Prostate gland (tissue), 2 donors: ENCODE measurements around the gene C4orf33. TPM values are rescaled to one million over a fixed set of nuclear protein-coding genes. Genes with fewer than 3 reads are reported as not detected.
"Not testable (repeated sequence)": the region's sequence is repeated elsewhere in the genome, so short reads cannot be mapped to it uniquely, and the experiment has no call there.

Experiments used
- DNase-seq: peaks from one replicate; pipeline ENCODE4 v3.0.0-alpha.2; 2019; ENCODE audit warnings: low spot score
- H3K27ac ChIP-seq, 2 donors: fragments of 200-600 bp; sonication (generic); 2 replicates each; pipeline ENCODE4 v1.5.1; 2017 to 2019
- H3K27me3 ChIP-seq: fragments of 200-600 bp; sonication (generic); replicated peaks from 2 replicates; pipeline ENCODE4 v1.5.1; 2019; ENCODE audit not compliant: insufficient read depth
- H3K36me3 ChIP-seq, 2 donors: fragments of 200-600 bp; sonication (generic); 1 replicate in 1 of 2; 2 replicates in 1 of 2; pipeline versions ENCODE4 v1.5.1 to v1.8.1; 2017 to 2019
- H3K4me1 ChIP-seq: fragments of 200-600 bp; sonication (generic); replicated peaks from 2 replicates; pipeline ENCODE4 v1.5.1; 2019
- H3K4me3 ChIP-seq, 2 donors: fragments of 200-600 bp; sonication (generic); 2 replicates each; pipeline ENCODE4 v1.5.1; 2017 to 2019
- H3K9me3 ChIP-seq: fragments of 200-600 bp; sonication (generic); 2 replicates; pipeline ENCODE4 v1.5.1; 2017
- CTCF ChIP-seq, 4 experiments: fragments of 200-600 bp in 2 of 4; fragments of 450-650 bp in 2 of 4; sonication (generic) in 2 of 4; IDR thresholded peaks; 1 replicate in 3 of 4; 2 replicates in 1 of 4; pipeline ENCODE4 v1.5.1; 2016 to 2019; ENCODE audit warnings: antibody characterized with exemption in 4 of 4, mild to moderate bottlenecking in 2 of 4, moderate library complexity in 2 of 4
- POLR2A ChIP-seq: fragments of 450-650 bp; IDR thresholded peaks from one replicate; pipeline ENCODE4 v1.6.1; 2016; ENCODE audit warnings: antibody characterized with exemption, mild to moderate bottlenecking
- POLR2AphosphoS5 ChIP-seq: sonication (generic); formaldehyde crosslinking; IDR thresholded peaks from one replicate; pipeline ENCODE4 v1.6.1; 2017; ENCODE audit warnings: antibody characterized with exemption
- WGBS: methylation state at CpG from one replicate; pipeline ENCODE4 v1.1.5; 2018; 5-methylcytosine and 5-hydroxymethylcytosine counted together
- intact Hi-C: fragments of 100-400 bp; cut with DNase I; formaldehyde crosslinking; loops from one replicate; pipeline ENCODE4 v1.14.2; 2022
- total RNA-seq, 2 donors: library from RNA; depleted of rRNA; stranded (reverse); fragments of >200 nt; gene quantifications; one replicate each; pipeline ENCODE4 v1.1.0, GENCODE V29; 2016

The C4orf33 gene
- total RNA-seq, 2 donors from 2014 or later: 12.1 to 15.2 TPM

GRCh38 chr4:129117705-129118104 is 21.8 kb downstream of the C4orf33 start:
- DNase-seq: no peak
- no peak for TF ChIP-seq POLR2A
- TF ChIP-seq POLR2AphosphoS5: no peak
- TF ChIP-seq CTCF (IDR thresholded peaks at IDR 0.05): no peak
- H3K4me1 ChIP-seq: no peaks in the 10 kb centered on the region
- WGBS: 97% methylated on average over 5 of the region's 5 CpGs
- intact Hi-C loops: no loop called here
- H3K36me3 ChIP-seq: no peaks in the 10 kb centered on the region
- no peaks in the 10 kb centered on the region for H3K27me3 ChIP-seq
- no peaks in the 10 kb centered on the region for H3K9me3 ChIP-seq
- no peak overlapping the region for H3K4me3 ChIP-seq
- H3K27ac ChIP-seq: no peak overlapping the region

DNA sequence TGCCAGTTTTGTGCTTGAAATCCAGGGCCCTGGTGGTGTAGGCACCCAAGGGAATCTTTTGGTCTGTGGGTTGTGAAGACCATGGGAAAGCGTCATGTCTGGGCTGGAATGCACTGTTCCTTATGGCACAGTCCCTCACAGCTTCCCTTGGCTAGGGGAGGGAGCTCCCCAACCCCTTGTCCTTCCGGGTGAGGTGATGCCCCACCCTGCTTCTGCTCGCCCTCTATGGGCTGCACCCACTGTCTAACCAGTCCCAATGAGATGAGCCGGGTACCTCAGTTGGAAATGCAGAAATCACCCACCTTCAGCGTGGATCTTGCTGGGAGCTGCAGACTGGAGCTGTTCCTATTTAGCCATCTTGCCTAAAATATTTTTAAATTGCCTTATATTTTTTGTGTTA is 30.7 kb downstream of the C4orf33 start:
- H3K4me1 ChIP-seq, H3K36me3 ChIP-seq, H3K9me3 ChIP-seq, DNase-seq, H3K27ac ChIP-seq, H3K4me3 ChIP-seq, intact Hi-C loops, H3K27me3 ChIP-seq: not testable (repeated sequence)
- 91% methylated on average over 5 of the region's 5 CpGs for WGBS

GRCh38 chr4:129129143-129129542 is 33.2 kb downstream of the C4orf33 start:
- no peaks in the 10 kb centered on the region for H3K9me3 ChIP-seq
- DNase-seq: no peak
- H3K27ac ChIP-seq: no peak overlapping the region
- 69% methylated on average over 2 of the region's 2 CpGs for WGBS
- intact Hi-C loops: no loop called here
- H3K4me3 ChIP-seq: no peak overlapping the region
- H3K27me3 ChIP-seq: no peaks in the 10 kb centered on the region
- TF ChIP-seq CTCF (IDR thresholded peaks at IDR 0.05): no peak
- no peaks in the 10 kb centered on the region for H3K36me3 ChIP-seq
- H3K4me1 ChIP-seq: no peaks in the 10 kb centered on the region

DNA sequence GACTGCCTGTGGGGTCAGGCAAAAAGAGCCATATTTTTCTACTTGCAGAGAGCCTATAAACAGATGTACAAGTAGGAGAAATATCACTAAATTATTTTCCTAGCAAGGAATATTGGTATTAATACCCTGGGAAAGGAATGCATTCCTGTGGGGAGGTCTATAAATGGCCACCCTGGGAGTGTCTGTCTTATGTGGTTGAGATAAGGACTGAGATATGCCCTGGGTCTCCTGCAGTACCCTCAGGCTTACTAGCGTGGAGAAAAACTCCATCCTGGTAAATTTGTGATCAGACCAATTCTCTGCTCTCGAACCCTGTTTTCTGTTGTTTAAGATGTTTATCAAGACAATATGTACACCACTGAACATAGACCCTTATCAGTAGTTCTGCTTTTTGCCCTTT is 35.4 kb downstream of the C4orf33 start:
- Histone ChIP-seq H3K36me3 (no peaks in the 10 kb centered on the region), H3K27ac (no peak overlapping the region), H3K9me3 (no peaks in the 10 kb centered on the region), H3K27me3 (no peaks in the 10 kb centered on the region), H3K4me3 (no peak overlapping the region), H3K4me1 (no peaks in the 10 kb centered on the region)
- intact Hi-C loops: no loop called here
- TF ChIP-seq POLR2A: no peak
- TF ChIP-seq CTCF (IDR thresholded peaks at IDR 0.05): no peak
- no peak for TF ChIP-seq POLR2AphosphoS5
- WGBS: 89% methylated on average over 2 of the region's 2 CpGs
- no peak for DNase-seq

- H3K27me3 ChIP-seq: no peaks in the 10 kb centered on the region
- TF ChIP-seq CTCF (IDR thresholded peaks at IDR 0.05) (no peak), POLR2AphosphoS5 (no peak), POLR2A (no peak)
- H3K9me3 ChIP-seq: no peaks in the 10 kb centered on the region
- H3K4me3 ChIP-seq: no peak overlapping the region
- intact Hi-C loops: no loop called here
- no peak overlapping the region for H3K27ac ChIP-seq
- no peaks in the 10 kb centered on the region for H3K4me1 ChIP-seq
- no peak for DNase-seq
- H3K36me3 ChIP-seq: no peaks in the 10 kb centered on the region
- WGBS: 82% methylated on average over 8 of the region's 8 CpGs
Measured at GRCh38 chr4:129136433-129136832, 40.5 kb downstream of the C4orf33 start.
